ENCODE data around the gene USH2A. TPM values are rescaled to one million over a fixed set of nuclear protein-coding genes. Genes with fewer than 3 reads are reported as not detected.

Gene USH2A
- total RNA-seq, 6 donors from 2014 or later, result under 0.01 to 0.11 TPM; not detected in 4

- Histone ChIP-seq H3K27ac (no peak overlapping the region), H3K27me3 (no peaks in the 10 kb centered on the region), H3K4me1 (no peaks in the 10 kb centered on the region), H3K9me3 (peaks cover 0 to 5% (median 0%) of the 10 kb centered on the region in 4 donors), H3K4me3 (no peak overlapping the region), H3K36me3 (no peaks in the 10 kb centered on the region)
- TF ChIP-seq POLR2A (IDR thresholded peaks at IDR 0.05) (no peak), POLR2AphosphoS5 (IDR thresholded peaks at IDR 0.05) (no peak)
- ATAC-seq (ENCODE audit: low FRiP score in 2 of 2), result no peak
- WGBS, 2 donors, result 89 to 90% methylated on average over 3 of the region's 3 CpGs
- DNase-seq, result no peak
Measured at GRCh38 chr1:215739025-215739424, 684.2 kb downstream of the USH2A start.

DNA sequence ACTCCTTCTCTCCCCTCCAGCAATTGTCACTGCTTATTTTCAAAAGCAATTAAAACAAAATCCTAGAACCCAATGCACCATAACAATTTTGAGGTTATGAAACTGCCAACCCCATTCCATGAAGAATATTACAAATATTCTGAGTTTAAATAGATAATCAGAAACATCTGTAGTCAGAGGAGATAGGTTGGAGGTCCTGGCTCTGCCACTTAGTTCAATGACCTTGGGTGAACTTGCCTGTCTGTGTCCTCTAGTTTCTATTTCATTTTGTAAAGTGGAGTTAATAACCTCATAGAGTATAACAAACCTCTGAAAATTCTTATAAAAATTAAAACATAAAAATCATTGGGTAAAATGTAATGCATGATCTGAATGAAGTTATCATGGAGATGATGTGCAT is 691.5 kb downstream of the USH2A start:
- TF ChIP-seq POLR2A (IDR thresholded peaks at IDR 0.05) (no peak), POLR2AphosphoS5 (IDR thresholded peaks at IDR 0.05) (no peak), EP300 (IDR thresholded peaks at IDR 0.05) (no peak)
- TF ChIP-seq, protein P1, sequence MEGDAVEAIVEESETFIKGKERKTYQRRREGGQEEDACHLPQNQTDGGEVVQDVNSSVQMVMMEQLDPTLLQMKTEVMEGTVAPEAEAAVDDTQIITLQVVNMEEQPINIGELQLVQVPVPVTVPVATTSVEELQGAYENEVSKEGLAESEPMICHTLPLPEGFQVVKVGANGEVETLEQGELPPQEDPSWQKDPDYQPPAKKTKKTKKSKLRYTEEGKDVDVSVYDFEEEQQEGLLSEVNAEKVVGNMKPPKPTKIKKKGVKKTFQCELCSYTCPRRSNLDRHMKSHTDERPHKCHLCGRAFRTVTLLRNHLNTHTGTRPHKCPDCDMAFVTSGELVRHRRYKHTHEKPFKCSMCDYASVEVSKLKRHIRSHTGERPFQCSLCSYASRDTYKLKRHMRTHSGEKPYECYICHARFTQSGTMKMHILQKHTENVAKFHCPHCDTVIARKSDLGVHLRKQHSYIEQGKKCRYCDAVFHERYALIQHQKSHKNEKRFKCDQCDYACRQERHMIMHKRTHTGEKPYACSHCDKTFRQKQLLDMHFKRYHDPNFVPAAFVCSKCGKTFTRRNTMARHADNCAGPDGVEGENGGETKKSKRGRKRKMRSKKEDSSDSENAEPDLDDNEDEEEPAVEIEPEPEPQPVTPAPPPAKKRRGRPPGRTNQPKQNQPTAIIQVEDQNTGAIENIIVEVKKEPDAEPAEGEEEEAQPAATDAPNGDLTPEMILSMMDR (IDR thresholded peaks at IDR 0.05), result no peak
- DNase-seq (no peak), ATAC-seq (ENCODE audit: low FRiP score in 2 of 2) (no peak)
- H3K36me3 ChIP-seq, result no peaks in the 10 kb centered on the region
- H3K9me3 ChIP-seq, result peaks cover 0 to 9% (median 0%) of the 10 kb centered on the region in 4 donors
- H3K27me3 ChIP-seq, result no peaks in the 10 kb centered on the region
- H3K4me3 ChIP-seq, result no peak overlapping the region
- no peaks in the 10 kb centered on the region for H3K4me1 ChIP-seq
- H3K27ac ChIP-seq, result no peak overlapping the region

- Histone ChIP-seq H3K4me1 (no peaks in the 10 kb centered on the region), H3K27ac (no peak overlapping the region), H3K4me3 (no peak overlapping the region), H3K27me3 (no peaks in the 10 kb centered on the region), H3K9me3 (peaks cover 0 to 9% (median 0%) of the 10 kb centered on the region in 4 donors), H3K36me3 (no peaks in the 10 kb centered on the region)
- ATAC-seq (ENCODE audit: low FRiP score in 2 of 2) (no peak), DNase-seq (no peak)
- TF ChIP-seq EP300 (IDR thresholded peaks at IDR 0.05) (no peak), POLR2AphosphoS5 (IDR thresholded peaks at IDR 0.05) (no peak), POLR2A (IDR thresholded peaks at IDR 0.05) (no peak)
- TF ChIP-seq, protein P1 (IDR thresholded peaks at IDR 0.05), result no peak
- 87 to 92% methylated on average over 3 of the region's 3 CpGs for WGBS, 2 donors
Measured at GRCh38 chr1:215730600-215730999, 692.6 kb downstream of the USH2A start.

- no peaks in the 10 kb centered on the region for H3K4me1 ChIP-seq
- no peaks in the 10 kb centered on the region for H3K36me3 ChIP-seq
- WGBS, 2 donors, result 59 to 75% methylated on average over 3 of the region's 3 CpGs
- no peaks in the 10 kb centered on the region for H3K9me3 ChIP-seq
- H3K27me3 ChIP-seq, result no peaks in the 10 kb centered on the region
- TF ChIP-seq POLR2AphosphoS5 (IDR thresholded peaks at IDR 0.05) (no peak), EP300 (IDR thresholded peaks at IDR 0.05) (no peak), POLR2A (IDR thresholded peaks at IDR 0.05) (no peak)
- no peak for ATAC-seq (ENCODE audit: low FRiP score in 2 of 2)
- DNase-seq, result no peak
- H3K4me3 ChIP-seq, result no peak overlapping the region
- H3K27ac ChIP-seq, result no peak overlapping the region
Measured at GRCh38 chr1:215728169-215728568, 695.1 kb downstream of the USH2A start.

DNA sequence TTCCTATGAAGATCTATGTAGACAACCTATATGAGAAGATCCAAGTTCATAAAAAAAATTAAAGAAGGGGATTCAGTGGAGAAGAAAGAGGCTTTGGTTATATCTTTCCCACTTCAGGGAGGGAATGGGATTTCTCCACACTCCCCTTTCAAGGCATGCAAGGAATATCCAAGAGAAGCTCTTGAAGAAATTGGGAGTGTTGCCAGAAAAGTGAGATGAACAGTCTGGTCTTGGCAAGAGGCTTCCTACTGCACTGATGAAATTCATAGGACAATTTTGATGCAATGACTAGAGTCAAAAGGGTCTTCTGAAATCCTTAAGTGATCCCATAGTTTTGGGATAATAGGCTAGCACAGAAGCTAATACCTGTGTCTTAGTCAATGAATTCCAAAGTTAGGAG is 703.1 kb downstream of the USH2A start:
- Histone ChIP-seq H3K4me1 (no peaks in the 10 kb centered on the region), H3K27ac (no peak overlapping the region), H3K27me3 (no peaks in the 10 kb centered on the region), H3K9me3 (no peaks in the 10 kb centered on the region), H3K36me3 (no peaks in the 10 kb centered on the region), H3K4me3 (no peak overlapping the region)
- TF ChIP-seq, protein P1 (IDR thresholded peaks at IDR 0.05), result no peak
- DNase-seq (no peak), ATAC-seq (ENCODE audit: low FRiP score in 2 of 2) (no peak)

DNA sequence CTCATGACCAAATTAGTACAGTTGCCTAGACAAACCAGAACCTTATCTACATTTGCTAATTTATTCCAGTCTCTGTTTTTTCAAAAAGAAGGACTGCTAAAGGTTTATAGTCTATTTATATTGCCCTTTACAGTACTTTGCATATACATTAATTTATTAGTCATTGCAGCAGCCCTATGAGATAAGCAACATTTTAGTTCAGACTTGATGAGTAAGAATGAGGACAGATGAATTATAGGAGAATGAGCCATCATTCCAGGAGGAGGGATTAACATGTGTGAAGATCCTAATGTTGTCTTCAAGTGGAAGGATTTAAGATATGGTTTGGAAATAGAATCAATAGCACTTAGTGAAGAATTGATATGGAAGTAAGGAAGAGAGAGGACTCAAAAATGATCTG is 703.7 kb downstream of the USH2A start:
- TF ChIP-seq, protein P1 (IDR thresholded peaks at IDR 0.05), result no peak
- TF ChIP-seq EP300 (IDR thresholded peaks at IDR 0.05) (no peak), POLR2A (IDR thresholded peaks at IDR 0.05) (no peak)
- Histone ChIP-seq H3K9me3 (no peaks in the 10 kb centered on the region), H3K27ac (no peak overlapping the region), H3K4me3 (no peak overlapping the region), H3K36me3 (no peaks in the 10 kb centered on the region), H3K4me1 (no peaks in the 10 kb centered on the region), H3K27me3 (no peaks in the 10 kb centered on the region)
- DNase-seq (no peak), ATAC-seq (ENCODE audit: low FRiP score in 2 of 2) (no peak)
